DOHH2 (cell line): ENCODE data around the gene MEGF11.

Experiments
- EZH2phosphoT487 ChIP-seq: fragments of 200-600 bp; sonication (generic); IDR thresholded peaks from 2 replicates; pipeline ENCODE4 v1.6.1; 2017; ENCODE audit warnings: borderline replicate concordance, mild to moderate bottlenecking, antibody characterized with exemption, low read length, moderate library complexity, mixed read lengths
- TF ChIP-seq, protein P1 (sequence below): fragments of 200-600 bp; sonication (generic); IDR thresholded peaks from one replicate; pipeline ENCODE4 v1.5.1; 2014; ENCODE audit warnings: antibody characterized with exemption, mild to moderate bottlenecking, low read depth, low read length; ENCODE audit not compliant: poor library complexity, severe bottlenecking

GRCh38 chr15:65980824-65981456 lies 272.6 kb downstream of the MEGF11 start:
- TF ChIP-seq, protein P1, sequence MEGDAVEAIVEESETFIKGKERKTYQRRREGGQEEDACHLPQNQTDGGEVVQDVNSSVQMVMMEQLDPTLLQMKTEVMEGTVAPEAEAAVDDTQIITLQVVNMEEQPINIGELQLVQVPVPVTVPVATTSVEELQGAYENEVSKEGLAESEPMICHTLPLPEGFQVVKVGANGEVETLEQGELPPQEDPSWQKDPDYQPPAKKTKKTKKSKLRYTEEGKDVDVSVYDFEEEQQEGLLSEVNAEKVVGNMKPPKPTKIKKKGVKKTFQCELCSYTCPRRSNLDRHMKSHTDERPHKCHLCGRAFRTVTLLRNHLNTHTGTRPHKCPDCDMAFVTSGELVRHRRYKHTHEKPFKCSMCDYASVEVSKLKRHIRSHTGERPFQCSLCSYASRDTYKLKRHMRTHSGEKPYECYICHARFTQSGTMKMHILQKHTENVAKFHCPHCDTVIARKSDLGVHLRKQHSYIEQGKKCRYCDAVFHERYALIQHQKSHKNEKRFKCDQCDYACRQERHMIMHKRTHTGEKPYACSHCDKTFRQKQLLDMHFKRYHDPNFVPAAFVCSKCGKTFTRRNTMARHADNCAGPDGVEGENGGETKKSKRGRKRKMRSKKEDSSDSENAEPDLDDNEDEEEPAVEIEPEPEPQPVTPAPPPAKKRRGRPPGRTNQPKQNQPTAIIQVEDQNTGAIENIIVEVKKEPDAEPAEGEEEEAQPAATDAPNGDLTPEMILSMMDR: peak; percentile 73
- TF ChIP-seq EZH2phosphoT487: no peak
